K562 (cell line): ENCODE results near the gene WNT7B.

ENCODE experiments used
- ARNT ChIP-seq, 2 experiments: fragments of 450-650 bp; IDR thresholded peaks; 2 replicates each; pipeline ENCODE4 v1.6.1; 2016; ENCODE audit warnings: mild to moderate bottlenecking in 1 of 2
- CBX2 ChIP-seq: fragments of 200-600 bp; sonication (generic); IDR thresholded peaks from one replicate; pipeline ENCODE4 v1.6.1; 2012; ENCODE audit warnings: mild to moderate bottlenecking, low read length, inconsistent platforms; ENCODE audit not compliant: insufficient read depth, poor library complexity, severe bottlenecking
- CBX5 ChIP-seq: IDR thresholded peaks from 2 replicates; pipeline ENCODE4 v1.6.1; 2014; ENCODE audit warnings: low read depth, borderline replicate concordance
- CTCF ChIP-seq, 3 experiments: IDR thresholded peaks in 2 of 3; conservative IDR thresholded peaks in 1 of 3; 2 replicates each; pipeline ENCODE4 v1.5.1; 2011 to 2012; ENCODE audit warnings: low read length in 3 of 3, mild to moderate bottlenecking in 3 of 3, control low read depth in 2 of 3, improper control_type of control experiment in 1 of 3, inconsistent platforms in 1 of 3, low read depth in 1 of 3, mixed read lengths in 1 of 3, moderate library complexity in 1 of 3; ENCODE audit not compliant: insufficient read depth in 2 of 3
- HDAC6 ChIP-seq: IDR thresholded peaks from 2 replicates; pipeline ENCODE4 v1.6.1; 2012; ENCODE audit warnings: low read depth, mild to moderate bottlenecking, control low read depth, inconsistent platforms, low read length, moderate library complexity
- MXI1 ChIP-seq: IDR thresholded peaks from 2 replicates; pipeline ENCODE4 v1.6.1; 2011; ENCODE audit warnings: low read depth, mild to moderate bottlenecking, improper control_type of control experiment, low read length
- NKRF ChIP-seq: fragments of 450-650 bp; IDR thresholded peaks from 2 replicates; pipeline ENCODE4 v1.6.1; 2016; ENCODE audit warnings: borderline replicate concordance
- POLR2AphosphoS2 ChIP-seq: IDR thresholded peaks from 2 replicates; pipeline ENCODE4 v1.6.1; 2012; ENCODE audit warnings: low read length, improper control_type of control experiment
- STAG1 ChIP-seq: sonication (generic); formaldehyde crosslinking; IDR thresholded peaks from 2 replicates; pipeline ENCODE4 v1.5.0; 2020; ENCODE audit warnings: missing genetic modification reagents, borderline replicate concordance
- ZNF224 ChIP-seq: sonication (generic); formaldehyde crosslinking; IDR thresholded peaks from 2 replicates; pipeline ENCODE4 v1.8.0; 2022; ENCODE audit warnings: mild to moderate bottlenecking, missing genetic modification reagents
- ZNF274 ChIP-seq: IDR thresholded peaks from 2 replicates; pipeline ENCODE4 v1.6.1; 2011; ENCODE audit warnings: low read depth, mild to moderate bottlenecking, low read length, moderate library complexity, borderline replicate concordance
- ZNF41 ChIP-seq: fragments of 250-450 bp; sonication (Bioruptor Pico); conservative IDR thresholded peaks from 2 replicates; pipeline ENCODE4 v1.4.0; 2020; ENCODE audit warnings: mild to moderate bottlenecking
- TF ChIP-seq, protein P1 (sequence below), 3 experiments: fragments of 200-800 bp in 1 of 3; sonication (Bioruptor generic) in 1 of 3; sonication (generic) in 1 of 3; formaldehyde crosslinking in 1 of 3; IDR thresholded peaks; 2 replicates each; pipeline versions ENCODE4 v1.6.1 to v1.8.0; 2016 to 2022; ENCODE audit warnings: mild to moderate bottlenecking in 2 of 3, missing compliant biosample characterization in 2 of 3, missing genetic modification characterization in 2 of 3, missing genetic modification reagents in 1 of 3
- TF ChIP-seq, protein P2 (sequence below): sonication (generic); formaldehyde crosslinking; IDR thresholded peaks from 2 replicates; pipeline ENCODE4 v1.8.1; 2022; ENCODE audit warnings: missing genetic modification reagents

DNA sequence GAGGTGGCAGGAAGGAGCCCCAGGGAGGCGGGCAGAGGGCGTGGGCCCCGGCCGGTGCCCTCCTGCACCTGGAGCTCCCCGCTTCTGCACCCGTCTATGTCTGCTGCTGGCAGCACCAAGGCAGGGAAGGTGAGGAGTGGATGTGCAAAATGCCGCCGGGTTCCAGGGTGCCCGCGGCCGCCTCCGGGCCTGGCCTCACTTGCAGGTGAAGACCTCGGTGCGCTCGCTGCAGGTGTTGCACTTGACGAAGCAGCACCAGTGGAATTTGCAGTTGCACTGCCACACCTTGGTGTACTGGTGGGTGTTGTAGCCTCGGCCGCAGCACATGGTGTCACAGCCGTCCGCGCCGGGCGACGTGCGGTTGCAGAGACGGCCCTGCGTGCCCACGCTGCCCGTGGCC lies 54.3 kb downstream of the WNT7B start:
- TF ChIP-seq ZNF224 (no peak), HDAC6 (no peak), ARNT (IDR thresholded peaks at IDR 0.05) (no peak), CBX2 (no peak), POLR2AphosphoS2 (no peak), STAG1 (CRISPR knock-in tag) (no peak), CTCF (IDR thresholded peaks at IDR 0.05 in 2 of 3, conservative IDR thresholded peaks at IDR 0.05 in 1 of 3; ENCODE audit: insufficient read depth in 2 of 3, low read depth in 1 of 3, low read length in 3 of 3) (no peak), NKRF (no peak), CBX5 (no peak), MXI1 (no peak), ZNF41 (no peak), ZNF274 (no peak)
- TF ChIP-seq, protein P1, sequence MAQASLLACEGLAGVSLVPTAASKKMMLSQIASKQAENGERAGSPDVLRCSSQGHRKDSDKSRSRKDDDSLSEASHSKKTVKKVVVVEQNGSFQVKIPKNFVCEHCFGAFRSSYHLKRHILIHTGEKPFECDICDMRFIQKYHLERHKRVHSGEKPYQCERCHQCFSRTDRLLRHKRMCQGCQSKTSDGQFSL (CRISPR knock-in tag; IDR thresholded peaks at IDR 0.05), result no peak
- TF ChIP-seq, protein P1 (tag; IDR thresholded peaks at IDR 0.05), result no peak
- TF ChIP-seq, protein P2, sequence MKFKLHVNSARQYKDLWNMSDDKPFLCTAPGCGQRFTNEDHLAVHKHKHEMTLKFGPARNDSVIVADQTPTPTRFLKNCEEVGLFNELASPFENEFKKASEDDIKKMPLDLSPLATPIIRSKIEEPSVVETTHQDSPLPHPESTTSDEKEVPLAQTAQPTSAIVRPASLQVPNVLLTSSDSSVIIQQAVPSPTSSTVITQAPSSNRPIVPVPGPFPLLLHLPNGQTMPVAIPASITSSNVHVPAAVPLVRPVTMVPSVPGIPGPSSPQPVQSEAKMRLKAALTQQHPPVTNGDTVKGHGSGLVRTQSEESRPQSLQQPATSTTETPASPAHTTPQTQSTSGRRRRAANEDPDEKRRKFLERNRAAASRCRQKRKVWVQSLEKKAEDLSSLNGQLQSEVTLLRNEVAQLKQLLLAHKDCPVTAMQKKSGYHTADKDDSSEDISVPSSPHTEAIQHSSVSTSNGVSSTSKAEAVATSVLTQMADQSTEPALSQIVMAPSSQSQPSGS (CRISPR knock-in tag), result no peak
